Ovary (tissue), 9 donors: ENCODE results near the gene LCOR. TPM values are rescaled to one million over a fixed set of nuclear protein-coding genes. Genes with fewer than 3 reads are reported as not detected.

Source experiments
- DNase-seq, 5 donors: peaks; one replicate each; pipeline ENCODE4 v3.0.0-alpha.2; 2019 to 2020
- H3K27ac ChIP-seq, 2 donors: fragments of 200-600 bp; one replicate each; pipeline versions ENCODE4 v1.5.1 to v1.8.0; 2019 to 2022
- H3K27me3 ChIP-seq: fragments of 200-600 bp; one replicate; pipeline ENCODE4 v1.8.0; 2022
- H3K36me3 ChIP-seq: fragments of 200-600 bp; sonication (generic); one replicate; pipeline ENCODE4 v1.5.1; 2019
- H3K4me1 ChIP-seq: one replicate; pipeline ENCODE4 v1.8.1; 2013; ENCODE audit warnings: mild to moderate bottlenecking, moderate library complexity; ENCODE audit not compliant: insufficient read depth
- H3K4me3 ChIP-seq: fragments of 200-600 bp; sonication (generic); one replicate; pipeline ENCODE4 v1.5.1; 2017
- H3K9me3 ChIP-seq, 2 donors: fragments of 200-600 bp in 1 of 2; sonication (generic) in 1 of 2; one replicate each; pipeline versions ENCODE4 v1.5.1 to v1.8.1; 2013 to 2019; ENCODE audit warnings: mild to moderate bottlenecking in 1 of 2, moderate library complexity in 1 of 2
- EP300 ChIP-seq: sonication (generic); formaldehyde crosslinking; IDR thresholded peaks from one replicate; pipeline ENCODE4 v1.6.1; 2017; ENCODE audit warnings: antibody characterized with exemption
- POLR2A ChIP-seq: fragments of 450-650 bp; IDR thresholded peaks from one replicate; pipeline ENCODE4 v1.6.1; 2017; ENCODE audit warnings: antibody characterized with exemption, mild to moderate bottlenecking, moderate library complexity
- WGBS, 3 donors: extraction: QIAGEN DNeasy Blood & Tissue Kit in 1 of 3; methylation state at CpG; one replicate each; pipeline versions ENCODE4 v1.1.5 to v1.1.7; 2013 to 2017; 5-methylcytosine and 5-hydroxymethylcytosine counted together
- intact Hi-C, 4 donors: fragments of 100-400 bp; cut with DNase I; formaldehyde crosslinking; loops; one replicate each; pipeline versions ENCODE4 v1.11.0 to v1.15.1; 2022 to 2023
- polyA plus RNA-seq, 2 donors: library from polyadenylated mRNA; stranded (reverse); fragments of 200-250 nt in 1 of 2; fragments of 350-450 nt in 1 of 2; fragmentation: Illumina TruSeq in 1 of 2; extraction: RNeasy Lipid Tissue Mini Kit (QIAGEN cat#74804) in 1 of 2; gene quantifications; one replicate each; pipeline ENCODE4 v1.2.3, GENCODE V29; 2013 to 2014
- total RNA-seq, 7 donors: library from RNA; depleted of rRNA in 2 of 7; stranded (reverse); fragments of >200 nt in 2 of 7; fragmentation: NEBNext Ultra II Directional in 3 of 7; extraction: Animal tissue kit (Norgen Biotek cat#: 25700) in 3 of 7; gene quantifications; one replicate each; pipeline versions ENCODE4 v1.1.0 to v1.2.4, GENCODE V29; 2016 to 2023
- TF ChIP-seq, protein P1 (sequence below), 3 donors: fragments of 450-650 bp in 2 of 3; fragments of 200-600 bp in 1 of 3; IDR thresholded peaks; one replicate each; pipeline versions ENCODE4 v1.5.1 to v1.8.0; 2016 to 2022; ENCODE audit warnings: antibody characterized with exemption in 3 of 3, mild to moderate bottlenecking in 1 of 3
- donor health status: DM: no; HTN: no; CAD: no; lungs with moderate emphysema.
- donor health status: DM: no; HTN: no; CAD: no.
- donor health status: Bipolar disorder and iron deficiency.
- donor health status: DM: yes; HTN: yes; CAD: no.
- donor health status: DM: no; HTN: no; CAD: no.
- donor health status: DM: yes; HTN: yes; CAD: no.

The LCOR gene
- total and polyA plus RNA-seq, 9 donors, result 4.0 to 44.9 (median 29.8) TPM

DNA sequence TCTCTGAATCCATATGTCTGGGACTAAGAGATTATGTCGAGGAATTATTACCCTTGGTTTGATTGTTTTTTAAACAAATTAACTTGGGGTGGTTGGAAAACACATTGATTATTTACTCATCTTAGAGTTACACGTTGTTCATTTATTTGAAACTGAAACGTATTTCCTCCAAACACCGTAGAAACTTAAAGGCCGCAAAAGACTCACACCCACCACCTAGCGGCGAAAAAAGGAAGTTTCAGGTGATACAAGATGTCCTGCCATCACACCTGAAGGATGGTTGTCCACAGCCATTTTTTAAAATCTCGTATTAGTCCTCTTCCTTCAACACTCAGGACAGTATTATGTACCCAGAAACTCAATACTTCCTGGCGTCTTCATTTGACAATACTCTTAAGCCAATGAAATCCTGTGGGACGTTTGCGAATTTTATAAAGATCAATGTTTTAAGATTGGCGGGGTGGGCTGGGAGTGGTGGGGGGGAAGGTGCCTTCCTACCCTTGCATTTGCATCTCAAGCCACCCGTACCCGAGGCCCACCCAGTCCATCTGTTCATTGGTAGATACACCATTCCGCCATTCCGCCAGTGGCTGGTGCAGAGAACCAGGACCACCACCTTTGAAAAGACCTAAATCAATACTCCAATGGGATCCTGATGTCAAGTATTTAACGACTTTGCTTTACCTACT, 1.4 kb upstream of the LCOR start:
- no peaks in the 10 kb centered on the region for H3K9me3 ChIP-seq
- H3K27ac ChIP-seq, result peak overlapping the region in 1 of 2 donors; percentile 98
- H3K27me3 ChIP-seq, result no peaks in the 10 kb centered on the region
- WGBS, 3 donors, result 49 to 52% (median 49%) methylated on average over 17 of the region's 17 CpGs
- DNase-seq, result peak; percentile 26 to 70 (median 50)
- no peaks in the 10 kb centered on the region for H3K36me3 ChIP-seq
- H3K4me3 ChIP-seq, result no peak overlapping the region
- intact Hi-C loops, result loop anchor here in 1 of 4 donors (10.0 kb wide), 1 partner anchor 204 kb away; no protein-coding TSS in a partner anchor
- no peak for TF ChIP-seq POLR2A
- TF ChIP-seq, protein P1, sequence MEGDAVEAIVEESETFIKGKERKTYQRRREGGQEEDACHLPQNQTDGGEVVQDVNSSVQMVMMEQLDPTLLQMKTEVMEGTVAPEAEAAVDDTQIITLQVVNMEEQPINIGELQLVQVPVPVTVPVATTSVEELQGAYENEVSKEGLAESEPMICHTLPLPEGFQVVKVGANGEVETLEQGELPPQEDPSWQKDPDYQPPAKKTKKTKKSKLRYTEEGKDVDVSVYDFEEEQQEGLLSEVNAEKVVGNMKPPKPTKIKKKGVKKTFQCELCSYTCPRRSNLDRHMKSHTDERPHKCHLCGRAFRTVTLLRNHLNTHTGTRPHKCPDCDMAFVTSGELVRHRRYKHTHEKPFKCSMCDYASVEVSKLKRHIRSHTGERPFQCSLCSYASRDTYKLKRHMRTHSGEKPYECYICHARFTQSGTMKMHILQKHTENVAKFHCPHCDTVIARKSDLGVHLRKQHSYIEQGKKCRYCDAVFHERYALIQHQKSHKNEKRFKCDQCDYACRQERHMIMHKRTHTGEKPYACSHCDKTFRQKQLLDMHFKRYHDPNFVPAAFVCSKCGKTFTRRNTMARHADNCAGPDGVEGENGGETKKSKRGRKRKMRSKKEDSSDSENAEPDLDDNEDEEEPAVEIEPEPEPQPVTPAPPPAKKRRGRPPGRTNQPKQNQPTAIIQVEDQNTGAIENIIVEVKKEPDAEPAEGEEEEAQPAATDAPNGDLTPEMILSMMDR (IDR thresholded peaks at IDR 0.05), result peak; percentile 41 to 66 (median 51)
- TF ChIP-seq EP300, result no peak
- peaks cover 3% of the 10 kb centered on the region for H3K4me1 ChIP-seq

DNA sequence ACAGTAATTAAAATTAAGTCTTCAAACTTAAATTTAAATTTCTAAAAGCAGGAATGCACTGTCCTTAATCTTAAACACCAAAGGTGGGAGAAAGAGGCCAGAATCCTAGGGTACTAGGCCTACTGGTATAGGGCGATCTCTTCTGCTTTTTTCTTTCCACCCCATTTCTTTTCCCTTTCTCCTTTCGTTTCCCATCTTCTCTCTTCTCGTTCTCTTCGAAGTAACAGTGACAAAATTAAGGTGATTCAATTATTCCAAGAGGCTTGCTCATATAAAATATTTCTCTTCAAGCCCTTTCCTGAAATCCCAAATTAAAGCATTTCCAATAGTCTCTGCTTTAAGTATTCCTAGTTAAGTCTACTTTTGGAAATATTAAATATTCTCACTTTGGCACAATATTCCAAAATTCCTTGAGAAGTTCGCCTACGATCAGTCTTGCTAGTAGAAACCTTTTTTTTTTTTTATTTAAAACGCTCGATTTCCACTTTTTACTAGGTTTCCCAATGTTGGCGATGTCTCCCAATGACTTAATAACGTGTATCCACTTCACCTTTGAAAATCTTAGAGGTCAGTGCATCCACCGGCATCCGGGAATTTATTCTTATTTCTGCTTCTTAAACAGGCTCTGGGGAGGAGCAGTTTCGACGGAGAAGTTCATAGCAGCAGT, 765 bp upstream of the LCOR start:
- H3K4me1 ChIP-seq, result peaks cover 4% of the 10 kb centered on the region
- DNase-seq, result no peak
- TF ChIP-seq, protein P1 (IDR thresholded peaks at IDR 0.05), result no peak
- TF ChIP-seq EP300 (no peak), POLR2A (no peak)
- WGBS, 3 donors, result 22 to 25% (median 25%) methylated on average over 14 of the region's 14 CpGs
- H3K4me3 ChIP-seq, result peak overlapping the region; percentile 68
- intact Hi-C loops, result loop anchor here in 1 of 4 donors (10.0 kb wide), 1 partner anchor 203 kb away; no protein-coding TSS in a partner anchor
- peak overlapping the region; percentile 31 to 98 for H3K27ac ChIP-seq
- no peaks in the 10 kb centered on the region for H3K9me3 ChIP-seq
- no peaks in the 10 kb centered on the region for H3K27me3 ChIP-seq
- no peaks in the 10 kb centered on the region for H3K36me3 ChIP-seq

DNA sequence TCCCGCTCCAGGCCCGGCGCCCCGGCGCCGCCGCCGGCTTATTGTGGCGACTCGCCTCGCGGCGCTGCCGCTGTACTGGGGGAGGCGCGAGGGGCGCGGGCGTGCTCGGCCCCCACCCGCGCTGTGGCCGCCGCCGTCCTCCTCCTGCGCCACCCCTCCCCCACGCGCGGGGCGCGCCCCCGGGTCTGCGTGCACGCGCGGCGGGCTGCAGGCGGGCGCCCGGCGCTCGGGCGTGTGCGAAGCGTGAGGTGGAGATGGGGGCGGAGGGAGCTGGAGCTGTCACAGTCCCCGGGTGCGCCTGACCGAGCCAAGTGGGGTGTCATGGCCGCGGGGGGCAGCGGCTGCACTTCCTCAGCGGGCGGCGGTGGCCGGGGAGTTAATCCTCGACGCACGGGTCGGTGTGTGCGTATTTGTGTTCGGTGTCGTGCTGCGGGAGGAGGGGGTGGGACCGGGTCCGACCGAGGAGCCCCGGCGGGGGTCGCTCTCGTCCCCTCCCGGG, 672 bp downstream of the LCOR start:
- H3K36me3 ChIP-seq, result no peaks in the 10 kb centered on the region
- 0% methylated on average over 36 to 72 of the region's 72 CpGs for WGBS, 3 donors
- H3K4me1 ChIP-seq, result peaks cover 5% of the 10 kb centered on the region
- H3K27me3 ChIP-seq, result no peaks in the 10 kb centered on the region
- TF ChIP-seq POLR2A, result no peak
- no peak for TF ChIP-seq EP300
- TF ChIP-seq, protein P1 (IDR thresholded peaks at IDR 0.05), result no peak
- intact Hi-C loops, result loop anchor here in 1 of 4 donors (10.0 kb wide), 1 partner anchor 202 kb away; no protein-coding TSS in a partner anchor
- peak in 4 of 5 donors; percentile 81 to 91 (median 86) for DNase-seq
- H3K9me3 ChIP-seq, result no peaks in the 10 kb centered on the region
- peak overlapping the region; percentile 68 for H3K4me3 ChIP-seq
- peak overlapping the region; percentile 87 to 98 for H3K27ac ChIP-seq

DNA sequence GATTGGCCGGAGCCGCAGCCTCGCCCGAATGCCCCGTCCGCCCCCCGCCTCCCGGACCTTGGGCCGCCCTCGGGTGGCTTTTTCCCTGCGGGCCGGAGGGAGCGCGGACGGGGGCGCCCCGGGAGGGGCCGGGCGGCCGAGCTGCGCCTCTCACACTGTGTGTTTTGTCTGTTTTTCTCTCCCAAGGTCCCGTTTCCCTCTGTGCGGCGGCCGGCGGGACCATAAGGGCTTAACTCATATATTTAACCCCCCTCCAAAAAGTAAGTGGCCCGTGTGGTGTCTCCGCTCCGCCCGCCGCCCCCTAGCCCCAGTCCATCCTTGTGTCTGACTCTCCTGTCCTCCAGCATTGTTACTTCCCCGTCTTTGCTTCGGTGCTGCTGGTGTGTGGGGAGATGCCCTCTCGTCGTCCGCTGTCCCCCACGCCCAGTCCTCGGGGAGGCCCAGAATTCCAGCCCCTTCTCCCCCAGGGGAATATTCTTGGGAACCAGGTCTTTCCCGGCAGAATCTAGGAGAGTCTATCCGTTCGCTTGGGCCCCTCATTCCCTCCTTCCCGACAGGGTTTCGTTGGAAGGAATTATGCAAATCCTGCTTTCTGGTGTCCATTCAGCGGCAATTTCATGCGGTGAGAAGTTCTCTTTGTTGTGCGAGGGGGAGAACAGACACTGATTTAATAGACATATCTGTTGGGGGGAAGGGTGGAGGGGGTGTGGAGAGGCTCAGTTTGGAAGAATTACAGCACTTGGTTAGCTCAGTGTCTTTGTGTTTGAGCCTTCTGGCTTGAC, 1.3 kb downstream of the LCOR start:
- no peak for TF ChIP-seq EP300
- TF ChIP-seq, protein P1 (IDR thresholded peaks at IDR 0.05), result no peak
- TF ChIP-seq POLR2A, result no peak
- Histone ChIP-seq H3K4me1 (peaks cover 5% of the 10 kb centered on the region), H3K4me3 (peak overlapping the region; percentile 68), H3K27ac (peak overlapping the region; percentile 87 to 98), H3K27me3 (no peaks in the 10 kb centered on the region), H3K36me3 (no peaks in the 10 kb centered on the region), H3K9me3 (no peaks in the 10 kb centered on the region)
- intact Hi-C loops, result loop anchor here in 1 of 4 donors (10.0 kb wide), 1 partner anchor 201 kb away; no protein-coding TSS in a partner anchor
- WGBS, 3 donors, result 0 to 1% (median 1%) methylated on average over 39 to 46 of the region's 46 CpGs
- peak in 1 of 5 donors; percentile 17 for DNase-seq
